ENCODE measurements around the gene H2BK1. TPM values are rescaled to one million over a fixed set of nuclear protein-coding genes. Genes with fewer than 3 reads are reported as not detected.

The H2BK1 gene
- total RNA-seq, 1 donor from 2014 or later: not detected

DNA sequence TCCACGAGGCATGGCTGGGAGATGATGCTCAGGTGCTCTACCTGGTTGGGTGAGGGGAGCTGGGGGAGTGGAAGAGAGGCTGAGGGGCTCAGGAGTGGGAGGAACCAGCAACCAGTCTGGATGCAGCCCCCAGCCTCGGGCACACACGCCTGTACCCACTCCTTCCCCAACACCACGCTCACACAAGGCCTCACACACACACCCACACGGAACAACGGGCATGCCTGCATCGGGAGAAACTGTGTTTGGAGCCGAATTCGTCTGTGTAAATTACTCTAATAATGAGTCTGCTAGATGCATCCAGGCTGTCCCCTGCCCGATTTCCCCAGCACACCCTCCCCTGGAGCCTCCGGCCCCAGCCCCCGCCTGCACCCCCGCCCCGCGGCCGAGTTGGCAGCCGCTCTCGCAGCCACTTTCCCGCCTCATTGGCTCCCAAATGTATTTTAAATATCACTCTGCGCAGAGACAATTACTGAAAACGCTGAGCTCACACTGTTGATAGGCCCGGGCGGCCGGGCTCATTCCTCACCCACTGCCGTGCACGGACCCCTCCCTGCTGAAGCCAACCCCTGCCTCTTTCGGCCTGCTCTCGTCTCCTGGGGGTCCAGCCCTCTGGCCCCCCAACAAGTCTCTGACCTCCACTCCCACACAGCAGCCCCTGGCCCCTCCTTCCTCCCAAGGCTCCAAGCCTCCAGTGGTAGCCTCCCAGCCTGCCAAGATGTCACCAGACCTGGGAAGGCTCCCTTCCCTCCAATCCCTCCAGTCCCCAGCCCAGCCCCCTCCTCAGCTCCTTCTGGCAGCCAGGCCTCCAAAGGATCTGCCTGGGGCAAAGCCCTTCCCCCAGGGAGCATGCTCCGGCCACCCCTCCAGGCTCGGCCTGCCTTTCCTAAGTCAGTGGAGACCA is 11.1 kb downstream of the H2BK1 start:
- no peak overlapping the region for H3K4me3 ChIP-seq
- intact Hi-C loops (cut with micrococcal nuclease): no loop called here

DNA sequence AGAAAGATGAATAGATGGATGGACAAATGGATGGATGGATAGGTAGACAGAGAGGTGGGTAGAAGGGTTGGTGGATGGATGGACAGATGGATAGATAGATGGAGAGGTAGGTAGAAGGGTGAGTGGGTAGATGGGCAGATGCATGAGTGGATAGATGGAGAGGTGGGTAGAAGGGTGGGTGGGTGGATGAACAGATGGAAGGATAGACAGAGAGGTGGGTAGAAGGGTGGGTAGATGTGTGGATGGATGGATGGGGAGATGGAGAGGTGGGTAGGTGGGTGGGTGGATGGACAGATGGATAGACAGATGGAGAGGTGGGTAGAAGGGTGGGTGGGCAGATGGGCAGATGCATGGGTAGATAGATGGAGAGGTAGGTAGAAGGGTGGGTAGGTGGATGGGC is 12.4 kb downstream of the H2BK1 start:
- H3K36me3 ChIP-seq: no peaks in the 10 kb centered on the region
- no peak overlapping the region for H3K4me3 ChIP-seq
- H3K9me3 ChIP-seq (replicated peaks): no peaks in the 10 kb centered on the region
- TF ChIP-seq, protein P1, sequence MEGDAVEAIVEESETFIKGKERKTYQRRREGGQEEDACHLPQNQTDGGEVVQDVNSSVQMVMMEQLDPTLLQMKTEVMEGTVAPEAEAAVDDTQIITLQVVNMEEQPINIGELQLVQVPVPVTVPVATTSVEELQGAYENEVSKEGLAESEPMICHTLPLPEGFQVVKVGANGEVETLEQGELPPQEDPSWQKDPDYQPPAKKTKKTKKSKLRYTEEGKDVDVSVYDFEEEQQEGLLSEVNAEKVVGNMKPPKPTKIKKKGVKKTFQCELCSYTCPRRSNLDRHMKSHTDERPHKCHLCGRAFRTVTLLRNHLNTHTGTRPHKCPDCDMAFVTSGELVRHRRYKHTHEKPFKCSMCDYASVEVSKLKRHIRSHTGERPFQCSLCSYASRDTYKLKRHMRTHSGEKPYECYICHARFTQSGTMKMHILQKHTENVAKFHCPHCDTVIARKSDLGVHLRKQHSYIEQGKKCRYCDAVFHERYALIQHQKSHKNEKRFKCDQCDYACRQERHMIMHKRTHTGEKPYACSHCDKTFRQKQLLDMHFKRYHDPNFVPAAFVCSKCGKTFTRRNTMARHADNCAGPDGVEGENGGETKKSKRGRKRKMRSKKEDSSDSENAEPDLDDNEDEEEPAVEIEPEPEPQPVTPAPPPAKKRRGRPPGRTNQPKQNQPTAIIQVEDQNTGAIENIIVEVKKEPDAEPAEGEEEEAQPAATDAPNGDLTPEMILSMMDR (IDR thresholded peaks at IDR 0.05; ENCODE audit: borderline replicate concordance): no peak
- no peak for DNase-seq
- H3K27ac ChIP-seq (replicated peaks): no peak overlapping the region
- no peaks in the 10 kb centered on the region for H3K4me1 ChIP-seq
- peaks cover 52% of the 10 kb centered on the region for H3K27me3 ChIP-seq (ENCODE audit: low read depth)
- intact Hi-C loops (cut with micrococcal nuclease): no loop called here

More for the DNA sequence above, 11.1 kb downstream of the H2BK1 start:
- Histone ChIP-seq H3K36me3 (no peaks in the 10 kb centered on the region), H3K27me3 (ENCODE audit: low read depth) (peaks cover 65% of the 10 kb centered on the region), H3K4me1 (no peaks in the 10 kb centered on the region), H3K9me3 (replicated peaks) (no peaks in the 10 kb centered on the region), H3K27ac (replicated peaks) (no peak overlapping the region)
- no peak for DNase-seq
- TF ChIP-seq, protein P1 (IDR thresholded peaks at IDR 0.05; ENCODE audit: borderline replicate concordance): no peak

DNA sequence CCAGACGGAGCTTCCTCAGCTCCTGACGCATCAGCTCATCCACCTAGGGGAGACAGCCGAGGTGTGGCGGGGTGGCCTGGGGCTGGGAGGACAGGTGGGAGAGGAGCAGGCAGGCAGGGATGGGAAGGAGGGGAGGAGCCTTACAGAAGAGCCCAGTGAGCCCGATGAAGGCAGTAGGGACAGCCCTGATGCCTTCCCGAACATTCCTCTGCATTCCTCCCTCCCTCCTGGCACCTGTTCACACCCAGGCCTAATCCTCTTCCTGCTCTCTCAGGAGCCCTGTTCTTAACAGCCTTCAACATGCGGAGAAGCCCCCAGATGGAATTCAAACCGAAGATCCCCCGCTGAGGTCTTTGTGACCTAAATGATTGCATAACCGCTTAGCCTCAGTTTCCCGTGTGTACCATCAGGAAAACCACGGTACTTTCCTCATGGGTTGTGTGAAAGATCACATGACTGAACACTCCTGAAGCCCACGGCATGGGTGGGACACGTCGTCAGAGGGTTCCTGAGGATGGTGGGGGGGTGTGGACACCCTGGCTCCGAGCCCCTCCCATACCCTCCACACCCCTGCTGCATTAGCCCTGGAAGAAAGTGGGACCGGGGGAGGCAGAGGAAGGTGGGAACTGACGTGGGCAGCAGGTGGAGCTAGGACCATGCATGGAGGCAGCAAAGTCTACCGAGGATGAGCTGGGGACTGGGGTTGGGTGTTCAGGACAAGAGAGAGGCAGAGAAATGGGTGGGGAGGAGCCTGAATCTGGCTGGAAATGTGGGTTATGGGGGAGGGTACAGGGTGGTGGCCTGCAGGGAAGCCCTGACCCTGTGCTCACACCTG is 14.5 kb downstream of the H2BK1 start:
- intact Hi-C loops (cut with micrococcal nuclease): no loop called here
- Histone ChIP-seq H3K36me3 (no peaks in the 10 kb centered on the region), H3K27ac (replicated peaks) (no peak overlapping the region), H3K27me3 (ENCODE audit: low read depth) (peaks cover 41% of the 10 kb centered on the region), H3K9me3 (replicated peaks) (no peaks in the 10 kb centered on the region), H3K4me1 (no peaks in the 10 kb centered on the region), H3K4me3 (no peak overlapping the region)
- TF ChIP-seq, protein P1 (IDR thresholded peaks at IDR 0.05; ENCODE audit: borderline replicate concordance): no peak
- DNase-seq: no peak

DNA sequence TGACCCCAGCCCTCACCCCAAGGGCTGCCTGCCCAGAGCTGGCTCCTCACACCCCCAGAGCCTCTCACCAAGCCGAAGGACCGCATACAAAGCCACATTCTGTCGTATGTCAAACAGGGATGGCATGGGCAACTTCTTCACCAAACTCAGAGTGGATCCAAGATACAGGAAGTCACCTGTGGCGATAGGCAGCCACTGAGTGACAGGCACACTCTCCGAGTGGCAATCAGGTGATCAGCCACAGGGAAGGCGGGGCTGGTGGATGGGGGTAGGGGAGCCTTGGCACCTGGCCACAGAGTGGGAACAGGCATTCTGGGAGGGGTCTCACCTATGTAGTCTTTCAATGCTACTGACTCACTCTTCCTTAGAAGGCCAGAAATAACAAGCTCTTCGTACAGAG is 16.1 kb downstream of the H2BK1 start:
- no peak overlapping the region for H3K4me3 ChIP-seq
- no peak overlapping the region for H3K27ac ChIP-seq (replicated peaks)
- intact Hi-C loops (cut with micrococcal nuclease): no loop called here
- peaks cover 26% of the 10 kb centered on the region for H3K27me3 ChIP-seq (ENCODE audit: low read depth)
- TF ChIP-seq, protein P1 (IDR thresholded peaks at IDR 0.05; ENCODE audit: borderline replicate concordance): no peak
- no peaks in the 10 kb centered on the region for H3K4me1 ChIP-seq
- H3K36me3 ChIP-seq: no peaks in the 10 kb centered on the region
- H3K9me3 ChIP-seq (replicated peaks): no peaks in the 10 kb centered on the region
- no peak for DNase-seq

DNA sequence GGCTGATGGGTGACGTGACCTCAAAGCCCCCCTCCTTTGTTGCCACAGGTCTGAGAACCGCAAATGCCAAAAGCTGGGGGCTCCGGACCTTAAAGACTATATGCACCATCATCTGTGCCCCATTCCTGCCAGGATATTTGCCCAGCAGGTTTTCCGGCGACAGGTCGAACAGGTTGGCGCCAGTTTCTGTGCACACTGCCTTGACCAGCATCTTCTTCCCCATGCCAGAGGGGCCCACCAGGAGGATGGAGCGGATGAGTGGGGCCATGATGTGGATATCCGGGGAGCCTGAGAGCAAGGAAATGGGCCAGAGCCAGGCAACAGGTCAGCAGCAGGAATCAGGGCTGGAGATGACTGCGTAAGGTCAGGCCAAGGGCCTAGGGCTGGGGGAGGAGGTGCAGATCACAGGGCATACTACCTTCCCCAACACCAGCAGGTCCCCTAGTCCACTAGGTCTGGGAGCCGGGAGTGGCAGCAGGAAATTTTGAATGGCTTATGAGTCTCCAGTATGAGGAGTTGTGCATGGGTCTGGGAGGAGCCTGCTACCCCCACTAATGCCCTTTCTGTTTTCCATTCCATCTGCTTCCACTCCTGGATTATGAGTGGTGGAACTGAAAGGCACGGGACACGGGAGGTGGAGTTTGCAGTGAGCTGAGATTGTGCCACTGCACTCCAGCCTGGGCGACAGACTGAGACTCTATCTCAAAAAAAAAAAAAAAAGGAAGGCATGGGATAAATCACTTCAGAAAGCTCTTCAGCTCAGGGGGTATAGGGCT is 16.9 kb downstream of the H2BK1 start:
- DNase-seq: no peak
- Histone ChIP-seq H3K36me3 (no peaks in the 10 kb centered on the region), H3K27ac (replicated peaks) (no peak overlapping the region), H3K4me1 (peaks cover 3% of the 10 kb centered on the region), H3K27me3 (ENCODE audit: low read depth) (peaks cover 19% of the 10 kb centered on the region), H3K9me3 (replicated peaks) (no peaks in the 10 kb centered on the region), H3K4me3 (no peak overlapping the region)
- intact Hi-C loops (cut with micrococcal nuclease): no loop called here
- TF ChIP-seq, protein P1 (IDR thresholded peaks at IDR 0.05; ENCODE audit: borderline replicate concordance): no peak
